WTC11 (cell line): ENCODE data around the gene SF3B5. TPM values are rescaled to one million over a fixed set of nuclear protein-coding genes. Genes with fewer than 3 reads are reported as not detected.

ENCODE experiments used
- ATAC-seq: fragments of 200-7000 bp; cut with Tn5 transposase; 2 replicates; pipeline ENCODE4 v1.10.0; 2021; ENCODE audit warnings: mild to moderate bottlenecking, moderate library complexity
- CTCF ChIA-PET: fragments of 300-600 bp; sonication (Branson Sonifier 250); formaldehyde crosslinking; loops from one replicate; lab custom pipeline; 2021; ENCODE audit warnings: antibody characterized with exemption; lab: Charles Lee
- POLR2A ChIA-PET: fragments of 350-600 bp; sonication (Branson Sonifier 250); formaldehyde crosslinking; loops from one replicate; lab custom pipeline; 2021; ENCODE audit warnings: antibody characterized with exemption; lab: Charles Lee
- DNase-seq: peaks from one replicate; pipeline ENCODE4 v3.0.0; 2021; ENCODE audit warnings: low spot score
- H3K27ac Mint-ChIP-seq: 2 replicates; pipeline ENCODE4 v1.8.0; 2021; ENCODE audit warnings: mixed read lengths
- H3K27me3 Mint-ChIP-seq: 2 replicates; pipeline ENCODE4 v1.8.0; 2021; ENCODE audit warnings: low read depth, mild to moderate bottlenecking, moderate library complexity, mixed read lengths
- H3K36me3 Mint-ChIP-seq: 2 replicates; pipeline ENCODE4 v1.8.0; 2021; ENCODE audit warnings: mixed read lengths
- H3K4me1 Mint-ChIP-seq: 2 replicates; pipeline ENCODE4 v1.8.0; 2022; ENCODE audit warnings: mixed read lengths
- H3K4me3 Mint-ChIP-seq: 2 replicates; pipeline ENCODE4 v1.8.0; 2021; ENCODE audit warnings: mild to moderate bottlenecking, moderate library complexity, mixed read lengths
- H3K9me3 Mint-ChIP-seq: 2 replicates; pipeline ENCODE4 v1.8.0; 2021; ENCODE audit warnings: mixed read lengths
- CBFB ChIP-seq: sonication (generic); formaldehyde crosslinking; IDR thresholded peaks from 2 replicates; pipeline ENCODE4 v1.8.1; 2022; ENCODE audit warnings: mild to moderate bottlenecking, low read depth, missing genetic modification reagents
- GRHL2 ChIP-seq: fragments of 250-450 bp; sonication (Bioruptor Pico); IDR thresholded peaks from 2 replicates; pipeline ENCODE4 v1.8.0; 2022; ENCODE audit warnings: mild to moderate bottlenecking, moderate library complexity; ENCODE audit not compliant: insufficient replicate concordance, severe bottlenecking
- JUN ChIP-seq: sonication (generic); formaldehyde crosslinking; IDR thresholded peaks from 2 replicates; pipeline ENCODE4 v1.8.0; 2023; ENCODE audit warnings: mild to moderate bottlenecking, missing genetic modification reagents
- NFYB ChIP-seq: sonication (generic); formaldehyde crosslinking; conservative IDR thresholded peaks from 2 replicates; pipeline ENCODE4 v1.8.0; 2022; ENCODE audit warnings: low read depth, missing genetic modification reagents
- NR2C2 ChIP-seq: sonication (generic); formaldehyde crosslinking; IDR thresholded peaks from 2 replicates; pipeline ENCODE4 v1.8.0; 2022; ENCODE audit warnings: mild to moderate bottlenecking, missing genetic modification reagents
- OVOL2 ChIP-seq: fragments of 250-450 bp; sonication (Bioruptor Pico); IDR thresholded peaks from 2 replicates; pipeline ENCODE4 v1.9.0; 2021; ENCODE audit warnings: mild to moderate bottlenecking, borderline replicate concordance
- RELA ChIP-seq: sonication (generic); formaldehyde crosslinking; IDR thresholded peaks from 2 replicates; pipeline ENCODE4 v1.8.1; 2022; ENCODE audit warnings: missing genetic modification reagents, mild to moderate bottlenecking, borderline replicate concordance
- SMAD4 ChIP-seq: sonication (generic); formaldehyde crosslinking; IDR thresholded peaks from 2 replicates; pipeline ENCODE4 v1.8.0; 2022; ENCODE audit warnings: mild to moderate bottlenecking, missing genetic modification reagents
- SP1 ChIP-seq: sonication (generic); formaldehyde crosslinking; conservative IDR thresholded peaks from 2 replicates; pipeline ENCODE4 v1.8.1; 2022; ENCODE audit warnings: missing genetic modification reagents
- TP53 ChIP-seq: sonication (generic); formaldehyde crosslinking; IDR thresholded peaks from 2 replicates; pipeline ENCODE4 v1.8.1; 2023; ENCODE audit warnings: mild to moderate bottlenecking, missing genetic modification reagents
- ZNF317 ChIP-seq: sonication (generic); formaldehyde crosslinking; IDR thresholded peaks from 2 replicates; pipeline ENCODE4 v1.8.1; 2023; ENCODE audit warnings: low read depth, mild to moderate bottlenecking, moderate library complexity, missing genetic modification reagents, borderline replicate concordance
- ZNF396 ChIP-seq: fragments of 250-450 bp; sonication (Bioruptor Pico); IDR thresholded peaks from 2 replicates; pipeline ENCODE4 v1.8.0; 2021; ENCODE audit warnings: mild to moderate bottlenecking, moderate library complexity, borderline replicate concordance
- ZNF416 ChIP-seq: fragments of 250-450 bp; sonication (Bioruptor Pico); IDR thresholded peaks from 2 replicates; pipeline ENCODE4 v1.9.0; 2021; ENCODE audit warnings: mild to moderate bottlenecking, inconsistent platforms
- total RNA-seq: library from RNA; stranded (reverse); gene quantifications from 3 replicates; pipeline ENCODE4 v1.2.3, GENCODE V29; 2021
- TF ChIP-seq, protein P1 (sequence below): fragments of 250-450 bp; sonication (Bioruptor Pico); conservative IDR thresholded peaks from 2 replicates; pipeline ENCODE4 v1.9.0; 2021; ENCODE audit warnings: mild to moderate bottlenecking
- TF ChIP-seq, protein P2 (sequence below): sonication (generic); formaldehyde crosslinking; IDR thresholded peaks from 2 replicates; pipeline ENCODE4 v1.8.1; 2023; ENCODE audit warnings: mild to moderate bottlenecking, missing genetic modification reagents, moderate library complexity
- TF ChIP-seq, protein P3 (sequence below): sonication (generic); formaldehyde crosslinking; IDR thresholded peaks from 2 replicates; pipeline ENCODE4 v1.8.1; 2023; ENCODE audit warnings: mild to moderate bottlenecking, missing genetic modification reagents, moderate library complexity
- TF ChIP-seq, protein P4 (sequence below): fragments of 250-450 bp; sonication (Bioruptor Pico); IDR thresholded peaks from 2 replicates; pipeline ENCODE4 v1.9.0; 2021; ENCODE audit warnings: mild to moderate bottlenecking
- TF ChIP-seq, protein P5 (sequence below): sonication (generic); formaldehyde crosslinking; IDR thresholded peaks from 2 replicates; pipeline ENCODE4 v1.8.1; 2023; ENCODE audit warnings: mild to moderate bottlenecking, missing genetic modification reagents, borderline replicate concordance
- TF ChIP-seq, protein P6 (sequence below): fragments of 250-450 bp; sonication (Bioruptor Pico); IDR thresholded peaks from 2 replicates; pipeline ENCODE4 v1.9.0; 2021; ENCODE audit warnings: mild to moderate bottlenecking, borderline replicate concordance
- TF ChIP-seq, protein P7 (sequence below): sonication (generic); formaldehyde crosslinking; conservative IDR thresholded peaks from 2 replicates; pipeline ENCODE4 v1.8.1; 2022; ENCODE audit warnings: mild to moderate bottlenecking, missing genetic modification reagents
- TF ChIP-seq, protein P8 (sequence below): sonication (generic); formaldehyde crosslinking; IDR thresholded peaks from 2 replicates; pipeline ENCODE4 v1.8.0; 2022; ENCODE audit warnings: mild to moderate bottlenecking, missing genetic modification reagents

The SF3B5 gene
- total RNA-seq, 1 experiment from 2014 or later: 181 TPM

DNA sequence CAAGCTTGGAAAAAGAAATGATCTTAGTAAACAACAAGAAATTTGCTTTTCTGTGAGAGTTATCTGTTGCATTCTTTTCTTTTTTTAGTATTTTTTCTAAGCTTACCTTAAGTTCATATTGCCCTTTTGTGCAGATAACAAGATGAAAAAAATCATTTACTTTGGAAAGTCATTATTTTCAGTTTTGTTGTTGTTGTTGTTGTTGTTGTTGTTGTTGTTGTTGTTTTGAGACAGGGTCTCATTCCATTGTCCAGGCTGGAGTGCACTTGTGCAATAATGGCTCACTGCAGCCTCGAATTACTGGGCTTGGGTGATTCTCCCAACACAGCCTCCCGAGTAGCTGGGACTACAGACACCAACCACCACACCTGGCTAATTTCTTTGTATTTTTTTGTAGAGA is 46.1 kb upstream of the SF3B5 start:
- DNase-seq (no peak), ATAC-seq (no peak)
- H3K9me3 Mint-ChIP-seq: no peaks in the 10 kb centered on the region
- ChIA-PET POLR2A (no interaction called here), CTCF (no interaction called here)
- peaks cover 8% of the 10 kb centered on the region for H3K27me3 Mint-ChIP-seq
- no peaks in the 10 kb centered on the region for H3K36me3 Mint-ChIP-seq
- H3K27ac Mint-ChIP-seq: no peak overlapping the region
- TF ChIP-seq GRHL2 (CRISPR knock-in tag) (no peak), NR2C2 (CRISPR knock-in tag) (no peak), SP1 (CRISPR knock-in tag) (no peak), NFYB (CRISPR knock-in tag) (no peak), ZNF396 (CRISPR knock-in tag) (no peak), ZNF317 (CRISPR knock-in tag) (no peak)
- TF ChIP-seq, protein P1, sequence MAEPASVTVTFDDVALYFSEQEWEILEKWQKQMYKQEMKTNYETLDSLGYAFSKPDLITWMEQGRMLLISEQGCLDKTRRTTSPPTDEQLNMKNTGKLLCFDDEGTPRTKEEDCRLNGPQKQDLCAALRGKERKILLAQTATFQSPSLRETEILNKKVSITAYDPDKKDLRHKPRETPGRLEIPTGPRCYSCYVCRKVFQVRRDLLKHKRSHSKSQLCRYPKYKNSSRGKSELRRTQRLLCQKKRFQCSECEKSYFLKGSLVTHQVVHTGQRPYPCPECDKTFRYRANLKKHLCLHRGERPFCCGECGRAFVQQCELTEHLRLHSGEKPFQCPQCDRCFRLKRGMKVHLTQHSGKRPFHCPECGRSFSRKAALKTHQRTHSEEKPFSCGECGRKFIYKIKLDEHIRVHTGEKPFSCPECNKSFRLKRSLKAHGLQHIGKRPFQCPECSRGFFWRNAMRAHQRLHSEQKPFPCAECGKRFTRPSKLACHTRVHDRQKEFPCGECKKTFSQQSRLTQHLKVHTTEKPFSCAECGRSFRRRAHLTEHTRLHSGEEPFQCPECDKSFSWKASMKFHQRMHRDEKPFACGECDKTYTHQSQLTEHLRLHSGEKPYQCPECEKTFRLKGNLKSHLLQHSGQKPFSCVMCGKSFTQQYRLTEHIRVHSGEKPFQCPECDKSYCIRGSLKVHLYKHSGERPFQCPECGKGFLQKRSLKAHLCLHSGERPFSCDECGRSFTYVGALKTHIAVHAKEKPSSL (CRISPR knock-in tag): no peak
- TF ChIP-seq, protein P2, sequence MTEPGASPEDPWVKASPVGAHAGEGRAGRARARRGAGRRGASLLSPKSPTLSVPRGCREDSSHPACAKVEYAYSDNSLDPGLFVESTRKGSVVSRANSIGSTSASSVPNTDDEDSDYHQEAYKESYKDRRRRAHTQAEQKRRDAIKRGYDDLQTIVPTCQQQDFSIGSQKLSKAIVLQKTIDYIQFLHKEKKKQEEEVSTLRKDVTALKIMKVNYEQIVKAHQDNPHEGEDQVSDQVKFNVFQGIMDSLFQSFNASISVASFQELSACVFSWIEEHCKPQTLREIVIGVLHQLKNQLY (CRISPR knock-in tag): no peak
- TF ChIP-seq, protein P3, sequence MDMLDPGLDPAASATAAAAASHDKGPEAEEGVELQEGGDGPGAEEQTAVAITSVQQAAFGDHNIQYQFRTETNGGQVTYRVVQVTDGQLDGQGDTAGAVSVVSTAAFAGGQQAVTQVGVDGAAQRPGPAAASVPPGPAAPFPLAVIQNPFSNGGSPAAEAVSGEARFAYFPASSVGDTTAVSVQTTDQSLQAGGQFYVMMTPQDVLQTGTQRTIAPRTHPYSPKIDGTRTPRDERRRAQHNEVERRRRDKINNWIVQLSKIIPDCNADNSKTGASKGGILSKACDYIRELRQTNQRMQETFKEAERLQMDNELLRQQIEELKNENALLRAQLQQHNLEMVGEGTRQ (CRISPR knock-in tag): no peak
- TF ChIP-seq, protein P4, sequence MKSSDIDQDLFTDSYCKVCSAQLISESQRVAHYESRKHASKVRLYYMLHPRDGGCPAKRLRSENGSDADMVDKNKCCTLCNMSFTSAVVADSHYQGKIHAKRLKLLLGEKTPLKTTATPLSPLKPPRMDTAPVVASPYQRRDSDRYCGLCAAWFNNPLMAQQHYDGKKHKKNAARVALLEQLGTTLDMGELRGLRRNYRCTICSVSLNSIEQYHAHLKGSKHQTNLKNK (CRISPR knock-in tag): no peak
- TF ChIP-seq, protein P5, sequence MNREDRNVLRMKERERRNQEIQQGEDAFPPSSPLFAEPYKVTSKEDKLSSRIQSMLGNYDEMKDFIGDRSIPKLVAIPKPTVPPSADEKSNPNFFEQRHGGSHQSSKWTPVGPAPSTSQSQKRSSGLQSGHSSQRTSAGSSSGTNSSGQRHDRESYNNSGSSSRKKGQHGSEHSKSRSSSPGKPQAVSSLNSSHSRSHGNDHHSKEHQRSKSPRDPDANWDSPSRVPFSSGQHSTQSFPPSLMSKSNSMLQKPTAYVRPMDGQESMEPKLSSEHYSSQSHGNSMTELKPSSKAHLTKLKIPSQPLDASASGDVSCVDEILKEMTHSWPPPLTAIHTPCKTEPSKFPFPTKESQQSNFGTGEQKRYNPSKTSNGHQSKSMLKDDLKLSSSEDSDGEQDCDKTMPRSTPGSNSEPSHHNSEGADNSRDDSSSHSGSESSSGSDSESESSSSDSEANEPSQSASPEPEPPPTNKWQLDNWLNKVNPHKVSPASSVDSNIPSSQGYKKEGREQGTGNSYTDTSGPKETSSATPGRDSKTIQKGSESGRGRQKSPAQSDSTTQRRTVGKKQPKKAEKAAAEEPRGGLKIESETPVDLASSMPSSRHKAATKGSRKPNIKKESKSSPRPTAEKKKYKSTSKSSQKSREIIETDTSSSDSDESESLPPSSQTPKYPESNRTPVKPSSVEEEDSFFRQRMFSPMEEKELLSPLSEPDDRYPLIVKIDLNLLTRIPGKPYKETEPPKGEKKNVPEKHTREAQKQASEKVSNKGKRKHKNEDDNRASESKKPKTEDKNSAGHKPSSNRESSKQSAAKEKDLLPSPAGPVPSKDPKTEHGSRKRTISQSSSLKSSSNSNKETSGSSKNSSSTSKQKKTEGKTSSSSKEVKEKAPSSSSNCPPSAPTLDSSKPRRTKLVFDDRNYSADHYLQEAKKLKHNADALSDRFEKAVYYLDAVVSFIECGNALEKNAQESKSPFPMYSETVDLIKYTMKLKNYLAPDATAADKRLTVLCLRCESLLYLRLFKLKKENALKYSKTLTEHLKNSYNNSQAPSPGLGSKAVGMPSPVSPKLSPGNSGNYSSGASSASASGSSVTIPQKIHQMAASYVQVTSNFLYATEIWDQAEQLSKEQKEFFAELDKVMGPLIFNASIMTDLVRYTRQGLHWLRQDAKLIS (CRISPR knock-in tag): no peak
- TF ChIP-seq, all 79 proteins: peak for 0
- Mint-ChIP-seq H3K4me3 (no peak overlapping the region), H3K4me1 (no peaks in the 10 kb centered on the region)

DNA sequence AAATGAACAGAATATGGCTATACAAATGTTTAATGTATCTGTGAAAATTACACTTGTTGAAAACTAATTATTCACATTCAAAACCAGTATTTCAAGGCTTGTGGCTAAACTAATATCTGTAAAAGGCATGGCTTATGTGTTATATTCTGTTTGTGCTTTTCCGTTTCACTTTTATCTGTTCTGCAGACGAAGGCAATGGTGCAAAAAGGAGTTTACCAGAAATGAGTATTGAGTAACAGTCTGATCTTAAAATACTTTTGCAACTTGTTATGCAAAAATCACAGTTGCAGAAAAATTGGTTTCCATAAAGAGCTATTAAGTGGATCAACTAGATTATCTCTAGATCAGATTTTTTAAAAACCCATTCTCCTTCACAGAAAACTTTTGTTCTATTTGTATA is 45.5 kb upstream of the SF3B5 start:
- no peak overlapping the region for H3K4me3 Mint-ChIP-seq
- ChIA-PET CTCF (no interaction called here), POLR2A (no interaction called here)
- H3K4me1 Mint-ChIP-seq: no peaks in the 10 kb centered on the region
- H3K9me3 Mint-ChIP-seq: no peaks in the 10 kb centered on the region
- no peaks in the 10 kb centered on the region for H3K36me3 Mint-ChIP-seq
- peaks cover 5% of the 10 kb centered on the region for H3K27me3 Mint-ChIP-seq
- DNase-seq (no peak), ATAC-seq (no peak)
- H3K27ac Mint-ChIP-seq: no peak overlapping the region
- TF ChIP-seq RELA (no peak), CBFB (CRISPR knock-in tag) (no peak), SMAD4 (CRISPR knock-in tag) (no peak), TP53 (CRISPR knock-in tag) (no peak), OVOL2 (CRISPR knock-in tag) (no peak), JUN (CRISPR knock-in tag) (no peak), ZNF416 (CRISPR knock-in tag) (no peak)
- TF ChIP-seq, protein P6, sequence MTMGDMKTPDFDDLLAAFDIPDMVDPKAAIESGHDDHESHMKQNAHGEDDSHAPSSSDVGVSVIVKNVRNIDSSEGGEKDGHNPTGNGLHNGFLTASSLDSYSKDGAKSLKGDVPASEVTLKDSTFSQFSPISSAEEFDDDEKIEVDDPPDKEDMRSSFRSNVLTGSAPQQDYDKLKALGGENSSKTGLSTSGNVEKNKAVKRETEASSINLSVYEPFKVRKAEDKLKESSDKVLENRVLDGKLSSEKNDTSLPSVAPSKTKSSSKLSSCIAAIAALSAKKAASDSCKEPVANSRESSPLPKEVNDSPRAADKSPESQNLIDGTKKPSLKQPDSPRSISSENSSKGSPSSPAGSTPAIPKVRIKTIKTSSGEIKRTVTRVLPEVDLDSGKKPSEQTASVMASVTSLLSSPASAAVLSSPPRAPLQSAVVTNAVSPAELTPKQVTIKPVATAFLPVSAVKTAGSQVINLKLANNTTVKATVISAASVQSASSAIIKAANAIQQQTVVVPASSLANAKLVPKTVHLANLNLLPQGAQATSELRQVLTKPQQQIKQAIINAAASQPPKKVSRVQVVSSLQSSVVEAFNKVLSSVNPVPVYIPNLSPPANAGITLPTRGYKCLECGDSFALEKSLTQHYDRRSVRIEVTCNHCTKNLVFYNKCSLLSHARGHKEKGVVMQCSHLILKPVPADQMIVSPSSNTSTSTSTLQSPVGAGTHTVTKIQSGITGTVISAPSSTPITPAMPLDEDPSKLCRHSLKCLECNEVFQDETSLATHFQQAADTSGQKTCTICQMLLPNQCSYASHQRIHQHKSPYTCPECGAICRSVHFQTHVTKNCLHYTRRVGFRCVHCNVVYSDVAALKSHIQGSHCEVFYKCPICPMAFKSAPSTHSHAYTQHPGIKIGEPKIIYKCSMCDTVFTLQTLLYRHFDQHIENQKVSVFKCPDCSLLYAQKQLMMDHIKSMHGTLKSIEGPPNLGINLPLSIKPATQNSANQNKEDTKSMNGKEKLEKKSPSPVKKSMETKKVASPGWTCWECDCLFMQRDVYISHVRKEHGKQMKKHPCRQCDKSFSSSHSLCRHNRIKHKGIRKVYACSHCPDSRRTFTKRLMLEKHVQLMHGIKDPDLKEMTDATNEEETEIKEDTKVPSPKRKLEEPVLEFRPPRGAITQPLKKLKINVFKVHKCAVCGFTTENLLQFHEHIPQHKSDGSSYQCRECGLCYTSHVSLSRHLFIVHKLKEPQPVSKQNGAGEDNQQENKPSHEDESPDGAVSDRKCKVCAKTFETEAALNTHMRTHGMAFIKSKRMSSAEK (CRISPR knock-in tag): no peak
- TF ChIP-seq, protein P7, sequence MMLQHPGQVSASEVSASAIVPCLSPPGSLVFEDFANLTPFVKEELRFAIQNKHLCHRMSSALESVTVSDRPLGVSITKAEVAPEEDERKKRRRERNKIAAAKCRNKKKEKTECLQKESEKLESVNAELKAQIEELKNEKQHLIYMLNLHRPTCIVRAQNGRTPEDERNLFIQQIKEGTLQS (CRISPR knock-in tag): no peak
- TF ChIP-seq, protein P8, sequence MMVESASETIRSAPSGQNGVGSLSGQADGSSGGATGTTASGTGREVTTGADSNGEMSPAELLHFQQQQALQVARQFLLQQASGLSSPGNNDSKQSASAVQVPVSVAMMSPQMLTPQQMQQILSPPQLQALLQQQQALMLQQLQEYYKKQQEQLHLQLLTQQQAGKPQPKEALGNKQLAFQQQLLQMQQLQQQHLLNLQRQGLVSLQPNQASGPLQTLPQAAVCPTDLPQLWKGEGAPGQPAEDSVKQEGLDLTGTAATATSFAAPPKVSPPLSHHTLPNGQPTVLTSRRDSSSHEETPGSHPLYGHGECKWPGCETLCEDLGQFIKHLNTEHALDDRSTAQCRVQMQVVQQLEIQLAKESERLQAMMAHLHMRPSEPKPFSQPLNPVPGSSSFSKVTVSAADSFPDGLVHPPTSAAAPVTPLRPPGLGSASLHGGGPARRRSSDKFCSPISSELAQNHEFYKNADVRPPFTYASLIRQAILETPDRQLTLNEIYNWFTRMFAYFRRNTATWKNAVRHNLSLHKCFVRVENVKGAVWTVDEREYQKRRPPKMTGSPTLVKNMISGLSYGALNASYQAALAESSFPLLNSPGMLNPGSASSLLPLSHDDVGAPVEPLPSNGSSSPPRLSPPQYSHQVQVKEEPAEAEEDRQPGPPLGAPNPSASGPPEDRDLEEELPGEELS: no peak
